HG02798 (cell line): ENCODE measurements around the gene IGSF9.

Source experiments
- ATAC-seq: cut with Tn5 transposase; IDR thresholded peaks from one replicate; pipeline ENCODE4 v1.9.1; 2021; ENCODE audit warnings: mild to moderate bottlenecking; ENCODE audit not compliant: unreplicated experiment, poor library complexity

IGSF9 gene

GRCh38 chr1:159934136-159935039, 11.0 kb downstream of the IGSF9 start:
- no peak for ATAC-seq

- no peak for ATAC-seq
These were observed 12.1 kb downstream of the IGSF9 start for GRCh38 chr1:159933347-159933746.

GRCh38 chr1:159932296-159933285, 12.8 kb downstream of the IGSF9 start:
- ATAC-seq: no peak

GRCh38 chr1:159931795-159932173, 13.6 kb downstream of the IGSF9 start:
- no peak for ATAC-seq

GRCh38 chr1:159931101-159931794, 14.2 kb downstream of the IGSF9 start:
- ATAC-seq: no peak

GRCh38 chr1:159930634-159931033, 14.8 kb downstream of the IGSF9 start:
- no peak for ATAC-seq

- ATAC-seq: no peak
These were observed 15.2 kb downstream of the IGSF9 start for GRCh38 chr1:159930216-159930615.

GRCh38 chr1:159929155-159930051, 16.0 kb downstream of the IGSF9 start:
- ATAC-seq: no peak

- no peak for ATAC-seq
These were observed 16.8 kb downstream of the IGSF9 start for GRCh38 chr1:159928491-159929050.

- ATAC-seq: no peak
These were observed 17.5 kb downstream of the IGSF9 start for GRCh38 chr1:159927849-159928431.

GRCh38 chr1:159927211-159927848, 18.1 kb downstream of the IGSF9 start:
- no peak for ATAC-seq

GRCh38 chr1:159925719-159926078, 19.7 kb downstream of the IGSF9 start:
- ATAC-seq: peak; percentile 5

- peak; percentile 71 for ATAC-seq
These were observed 20.4 kb downstream of the IGSF9 start, which contains the start of gene TAGLN2 for GRCh38 chr1:159924791-159925718. TSS of gene TAGLN2 (minus strand) at chr1:159925507. CDS start at chr1:159920509, 4,998 bp downstream.

GRCh38 chr1:159924025-159924790, 21.2 kb downstream of the IGSF9 start:
- peak; percentile 14 for ATAC-seq

- ATAC-seq: peak; percentile 27
These were observed 22.0 kb downstream of the IGSF9 start for GRCh38 chr1:159923203-159924024.
